NCI-H2171 treated with DMSO at 0.1 percent for 48 hours (cell line): ENCODE results near the gene NR1D1.
"Not testable (repeated sequence)": the region's sequence is repeated elsewhere in the genome, so short reads cannot be mapped to it uniquely, and the experiment has no call there.

Source experiments
- DNase-seq: peaks from one replicate; lab custom pipeline; 2025; lab: John Stamatoyannopoulos, UW

The NR1D1 gene

DNA sequence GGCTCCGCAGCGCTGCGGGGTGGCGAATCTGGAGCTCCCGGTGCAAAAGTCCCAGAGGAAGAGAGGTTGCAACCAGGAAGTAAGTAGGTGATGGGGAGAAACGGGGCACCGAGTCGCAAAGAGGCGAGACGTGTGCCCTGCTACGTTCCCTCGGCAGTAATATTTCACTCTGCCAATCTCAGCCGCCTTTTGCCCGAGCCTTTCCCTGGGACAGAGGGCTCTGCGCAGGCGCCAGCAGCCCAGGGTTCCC is at the start of gene NR1D1:
Gene NR1D1 (minus strand): TSS at position 171 of the 250 bp plus-strand sequence. CDS start 495 bp downstream, outside the sequence.
- no peak for DNase-seq

DNA sequence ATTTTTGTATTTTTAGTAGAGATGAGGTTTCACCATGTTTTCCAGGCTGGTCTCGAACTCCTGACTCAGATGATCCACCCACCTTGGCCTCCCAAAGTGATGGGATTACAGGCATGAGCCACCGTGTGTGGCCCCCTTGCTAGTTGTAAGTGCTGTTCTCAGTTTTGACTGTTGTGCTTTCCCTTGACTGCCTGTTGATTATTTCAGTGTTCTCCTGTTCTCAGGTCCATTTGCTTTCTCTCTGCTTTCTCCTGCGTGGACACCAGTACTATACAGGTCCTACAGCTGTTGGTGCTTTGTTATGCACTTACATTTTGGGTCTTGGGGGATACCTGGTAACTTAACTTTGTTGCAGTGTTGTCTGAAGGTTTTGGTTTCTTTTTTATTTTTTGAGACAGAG is 48.1 kb upstream of the NR1D1 start:
- no peak for DNase-seq

DNA sequence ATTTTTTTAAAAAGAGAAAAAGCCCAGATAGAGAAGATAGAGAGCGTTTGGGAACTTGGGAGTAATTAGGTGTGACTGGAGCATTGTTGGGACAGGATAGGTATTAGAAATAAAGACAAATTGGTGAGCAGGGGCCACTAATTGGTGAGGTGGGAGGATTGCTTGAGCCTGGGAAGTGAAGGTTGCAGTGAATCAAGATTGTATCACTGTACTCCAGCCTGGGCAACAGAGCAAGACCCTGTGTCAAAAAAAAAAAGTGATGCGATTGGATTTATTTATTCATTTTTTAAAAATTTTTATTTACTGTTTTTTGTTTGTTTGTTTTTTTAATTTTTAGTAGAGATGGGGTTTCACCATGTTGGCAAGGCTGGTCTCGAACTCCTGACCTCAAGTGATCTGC is 45.1 kb upstream of the NR1D1 start:
- DNase-seq: no peak

DNA sequence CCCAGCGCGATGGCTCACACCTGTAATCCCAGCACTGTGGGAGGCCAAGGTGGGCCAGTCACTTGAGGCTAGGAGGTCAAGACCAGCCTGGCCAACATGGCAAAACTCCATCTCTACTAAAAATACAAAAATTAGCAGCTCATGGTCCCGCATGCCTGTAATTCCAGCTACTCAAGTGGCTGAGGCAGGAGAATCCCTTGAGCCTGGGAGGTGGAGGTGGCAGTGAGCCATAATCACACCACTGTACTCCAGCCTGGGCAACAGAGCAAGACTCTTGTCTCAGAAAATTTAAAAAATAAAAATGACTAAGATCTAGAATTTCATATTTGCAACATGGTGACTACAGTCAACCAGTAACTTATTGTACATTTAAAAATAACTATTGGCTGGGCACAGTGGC is 42.8 kb upstream of the NR1D1 start:
- not testable (repeated sequence) for DNase-seq

DNA sequence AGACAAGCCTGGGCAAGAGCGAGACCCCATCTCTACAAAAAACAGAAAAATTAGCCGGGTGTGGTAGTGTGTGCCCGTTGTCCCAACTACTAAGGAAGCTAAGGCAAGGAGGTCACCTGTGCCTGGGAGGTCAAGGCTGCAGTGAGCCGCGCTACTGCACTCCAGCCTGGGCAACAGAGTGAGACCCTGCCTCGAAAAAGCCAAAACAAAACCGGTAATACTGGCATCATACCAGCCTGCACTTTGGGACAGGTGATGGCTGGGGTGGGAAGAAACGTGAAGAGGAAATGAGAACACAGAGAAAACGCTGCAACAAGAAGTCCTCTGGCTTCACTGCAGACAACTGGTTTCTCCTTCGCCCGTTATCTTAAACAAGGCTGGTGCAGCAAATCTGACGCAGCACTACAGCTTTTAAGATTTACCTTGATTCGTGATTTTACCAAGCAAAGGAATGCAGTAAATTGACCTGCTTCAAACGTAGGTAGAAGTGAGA is 39.2 kb upstream of the NR1D1 start:
- DNase-seq: no peak

DNA sequence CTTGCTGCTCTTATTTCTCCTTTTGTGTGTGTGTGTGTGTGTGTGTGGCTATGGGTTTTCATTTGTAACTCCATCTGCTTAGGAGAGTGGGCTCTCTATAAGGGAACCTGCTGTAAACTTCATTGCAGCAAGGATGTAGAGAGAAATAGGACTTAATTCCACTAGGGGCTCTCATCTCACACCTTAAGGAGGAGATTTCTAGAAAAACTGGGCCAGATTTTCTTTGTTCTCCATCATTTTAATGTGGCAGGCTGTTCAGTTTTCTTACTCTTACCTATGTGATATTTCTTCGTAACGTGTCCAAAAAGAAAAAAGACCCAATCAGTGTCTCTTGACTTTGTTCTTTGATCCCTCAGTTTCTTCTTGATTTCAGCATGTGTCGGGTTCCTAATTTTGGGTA is 35.4 kb upstream of the NR1D1 start:
- DNase-seq: no peak

DNA sequence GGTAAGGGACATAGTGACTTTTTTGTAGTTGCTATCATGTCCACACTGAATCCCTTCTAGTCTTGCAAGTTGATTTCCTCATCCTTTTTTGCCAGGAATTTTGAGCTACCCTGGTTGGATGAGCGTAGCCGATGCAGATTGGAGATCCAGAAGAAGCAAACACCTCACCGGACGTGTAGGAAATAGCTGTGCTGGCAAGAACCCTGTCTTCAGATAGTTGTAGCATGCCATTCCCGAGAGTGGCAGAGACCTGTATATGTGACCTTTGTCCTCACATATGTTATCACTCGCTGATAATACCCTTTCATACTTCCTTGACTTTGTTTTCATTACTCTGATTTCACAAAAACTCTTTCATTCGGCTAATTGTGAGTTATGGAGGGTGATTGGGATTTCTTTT is 33.8 kb upstream of the NR1D1 start:
- DNase-seq: no peak

DNA sequence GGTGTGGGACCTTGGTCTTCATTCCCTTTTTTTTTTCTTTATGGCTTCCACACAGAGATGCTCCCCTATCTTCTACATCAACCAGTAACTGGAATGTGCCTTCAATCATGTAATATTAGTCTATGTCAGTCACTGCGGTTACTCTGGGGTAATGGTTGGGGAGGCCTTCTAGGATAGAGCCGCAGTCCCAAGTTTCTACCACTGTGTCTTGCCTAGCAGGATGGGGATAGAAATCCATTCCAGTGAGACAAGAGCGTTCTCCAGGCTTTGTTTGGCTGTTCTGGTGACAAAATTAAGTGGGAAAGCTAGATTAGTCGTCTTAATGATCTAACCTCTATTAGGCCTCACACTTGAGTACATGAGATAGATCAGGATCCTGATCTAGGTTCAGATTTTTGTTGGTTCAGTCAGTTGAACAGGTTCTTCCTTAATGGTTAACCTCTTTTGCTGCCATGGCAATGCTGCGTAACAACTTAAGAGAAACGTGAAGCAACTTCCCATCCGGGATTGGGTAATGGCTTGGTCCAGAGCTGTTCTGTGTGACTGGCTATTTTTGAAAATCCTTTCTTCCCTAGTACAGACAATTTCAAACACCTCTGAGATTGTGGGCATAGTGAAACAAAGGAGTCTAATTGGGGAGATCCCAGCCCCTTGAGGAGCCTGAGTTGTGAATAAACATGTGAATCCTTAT is 30.1 kb upstream of the NR1D1 start:
- DNase-seq: no peak

DNA sequence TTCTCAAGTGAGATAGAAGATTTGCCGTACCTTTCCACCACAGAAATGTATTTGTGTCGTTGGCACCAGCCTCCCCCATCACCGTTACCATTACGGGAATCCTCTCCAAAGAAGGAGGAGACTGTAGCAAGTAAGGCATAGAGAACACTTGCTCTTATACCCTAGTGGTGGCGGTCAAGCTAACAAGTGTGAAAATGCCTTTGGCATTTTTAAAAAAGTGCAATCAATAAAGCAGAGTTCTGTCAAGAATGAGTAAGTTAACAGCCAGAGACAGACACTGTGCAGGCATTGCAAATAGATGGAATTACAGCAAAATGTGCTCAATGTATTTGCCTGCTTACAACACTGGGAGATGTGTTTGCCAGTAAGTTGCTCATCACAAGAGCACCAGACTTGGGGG is 29.1 kb upstream of the NR1D1 start:
- DNase-seq: no peak

DNA sequence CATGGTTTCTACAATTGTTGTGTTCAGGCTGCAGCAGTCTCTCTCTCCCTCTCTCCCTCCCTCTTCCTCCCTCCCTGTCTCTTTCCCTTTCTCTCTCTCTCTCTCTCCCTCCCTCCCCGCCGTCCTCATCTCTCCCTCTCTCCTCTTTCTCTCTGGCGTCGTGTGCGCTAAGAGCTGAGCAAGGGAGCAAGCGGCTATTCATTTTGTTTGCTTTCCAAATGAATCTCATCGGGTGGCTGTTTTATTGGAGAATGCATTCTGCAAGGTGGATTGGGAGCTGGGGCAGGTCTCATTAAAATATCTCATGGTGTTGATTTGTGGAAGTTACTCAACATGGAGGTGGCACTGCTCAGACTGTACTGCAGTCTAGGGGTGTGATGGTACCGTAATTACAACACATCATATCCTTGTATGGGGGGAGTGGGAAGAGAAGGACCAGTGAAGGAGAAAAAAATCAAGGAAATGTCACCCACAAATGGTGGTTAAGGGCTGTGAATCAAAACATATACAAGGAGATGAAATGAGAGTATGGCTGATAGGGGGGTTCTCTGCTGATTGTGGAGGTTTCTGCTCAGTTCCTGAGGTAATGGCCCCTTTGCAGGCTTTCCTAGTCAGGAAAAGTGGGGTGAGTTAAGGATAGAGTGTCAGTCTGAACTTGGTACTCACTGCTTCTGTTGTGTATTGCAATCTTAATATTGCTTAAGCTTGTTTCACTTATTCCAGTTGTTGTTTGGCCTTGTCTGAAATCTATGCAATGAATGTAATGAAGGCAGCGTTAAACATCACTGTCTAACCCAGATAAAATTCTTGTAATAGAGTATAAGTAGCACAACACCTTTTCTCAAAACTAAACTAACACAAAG is 24.1 kb upstream of the NR1D1 start:
- no peak for DNase-seq

DNA sequence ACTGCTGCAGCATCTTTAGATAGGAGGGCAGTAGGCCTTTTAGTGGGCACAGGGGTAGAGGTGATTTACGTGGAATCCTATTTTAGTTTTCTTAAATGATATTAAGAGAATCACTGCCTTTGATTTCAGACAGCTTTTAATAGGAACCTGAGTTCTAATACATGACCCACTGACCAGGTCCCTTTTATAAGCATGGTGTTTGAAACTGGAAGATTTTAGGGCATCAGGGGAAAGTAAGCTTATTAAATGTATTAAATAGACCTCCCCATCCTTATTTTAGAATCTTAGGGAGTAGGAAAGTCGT is 23.4 kb upstream of the NR1D1 start:
- DNase-seq: no peak

DNA sequence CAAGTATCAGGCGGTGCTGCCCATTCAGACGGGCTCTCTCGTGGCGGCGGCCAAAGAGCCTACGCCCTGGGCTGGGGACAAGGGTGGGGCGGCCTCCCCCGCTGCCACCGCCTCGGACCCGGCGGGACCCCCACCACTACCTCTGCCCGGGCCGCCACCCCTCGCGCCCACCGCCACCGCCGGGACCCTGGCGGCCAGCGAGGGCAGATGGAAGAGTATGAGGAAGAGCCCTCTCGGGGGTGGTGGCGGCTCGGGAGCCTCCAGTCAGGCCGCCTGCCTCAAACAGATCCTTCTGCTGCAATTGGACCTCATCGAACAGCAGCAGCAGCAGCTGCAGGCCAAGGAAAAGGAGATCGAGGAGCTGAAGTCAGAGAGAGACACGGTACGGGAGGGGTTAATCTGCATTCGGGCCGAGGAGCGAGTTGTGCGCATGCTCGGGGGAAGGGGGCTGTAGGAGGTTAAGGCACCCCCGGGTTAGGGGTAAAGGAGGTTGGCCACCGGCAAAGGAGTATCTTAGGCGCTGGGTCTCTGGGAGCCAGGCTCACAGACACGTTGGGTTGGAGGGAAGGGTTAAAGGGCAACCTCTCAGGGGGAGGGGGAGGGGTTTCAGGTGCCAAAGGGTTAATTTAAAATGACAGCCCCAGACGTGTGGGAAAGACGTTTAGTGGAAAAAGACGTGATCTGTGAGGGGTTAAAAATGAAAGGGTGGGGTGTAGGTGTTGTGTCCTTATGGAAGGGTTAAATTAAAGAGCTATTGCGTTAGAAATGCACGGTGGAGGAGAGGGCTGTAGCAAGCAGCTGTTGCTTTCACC is 22.8 kb upstream of the NR1D1 start:
- DNase-seq: peak; percentile 78

DNA sequence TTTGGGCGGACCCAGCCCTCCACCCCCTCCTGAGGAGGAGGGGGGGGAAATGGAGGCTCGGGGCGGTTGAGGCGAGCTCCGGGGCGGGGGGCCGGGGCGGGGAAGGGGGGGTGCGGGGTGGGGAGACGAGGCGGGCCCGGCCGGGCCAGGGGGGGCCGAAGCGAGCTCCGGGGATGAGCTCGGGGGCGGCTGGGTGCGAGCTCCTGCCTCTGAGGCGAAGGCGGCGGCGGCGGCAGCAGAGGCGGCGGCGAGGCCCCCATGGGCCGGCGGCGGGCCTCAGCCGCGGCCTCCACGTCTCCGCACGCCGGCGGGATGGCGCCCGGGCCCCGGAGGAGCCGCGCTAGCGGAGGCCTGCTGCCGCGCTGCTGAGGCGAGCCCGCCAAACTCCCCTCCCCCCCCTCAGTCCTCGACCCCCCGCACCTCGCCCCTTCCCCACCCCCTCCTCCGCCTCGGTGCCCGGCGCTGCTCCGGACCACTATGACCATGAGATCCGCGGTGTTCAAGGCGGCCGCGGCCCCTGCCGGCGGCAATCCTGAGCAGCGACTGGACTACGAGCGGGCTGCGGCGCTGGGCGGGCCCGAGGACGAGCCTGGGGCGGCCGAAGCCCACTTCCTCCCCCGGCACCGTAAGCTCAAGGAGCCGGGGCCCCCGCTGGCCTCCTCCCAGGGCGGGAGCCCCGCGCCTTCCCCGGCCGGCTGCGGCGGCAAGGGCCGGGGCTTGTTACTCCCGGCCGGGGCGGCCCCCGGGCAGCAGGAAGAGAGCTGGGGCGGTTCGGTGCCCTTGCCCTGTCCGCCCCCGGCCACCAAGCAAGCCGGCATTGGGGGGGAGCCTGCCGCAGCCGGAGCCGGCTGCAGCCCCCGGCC is 22.0 kb upstream of the NR1D1 start:
- DNase-seq: no peak

DNA sequence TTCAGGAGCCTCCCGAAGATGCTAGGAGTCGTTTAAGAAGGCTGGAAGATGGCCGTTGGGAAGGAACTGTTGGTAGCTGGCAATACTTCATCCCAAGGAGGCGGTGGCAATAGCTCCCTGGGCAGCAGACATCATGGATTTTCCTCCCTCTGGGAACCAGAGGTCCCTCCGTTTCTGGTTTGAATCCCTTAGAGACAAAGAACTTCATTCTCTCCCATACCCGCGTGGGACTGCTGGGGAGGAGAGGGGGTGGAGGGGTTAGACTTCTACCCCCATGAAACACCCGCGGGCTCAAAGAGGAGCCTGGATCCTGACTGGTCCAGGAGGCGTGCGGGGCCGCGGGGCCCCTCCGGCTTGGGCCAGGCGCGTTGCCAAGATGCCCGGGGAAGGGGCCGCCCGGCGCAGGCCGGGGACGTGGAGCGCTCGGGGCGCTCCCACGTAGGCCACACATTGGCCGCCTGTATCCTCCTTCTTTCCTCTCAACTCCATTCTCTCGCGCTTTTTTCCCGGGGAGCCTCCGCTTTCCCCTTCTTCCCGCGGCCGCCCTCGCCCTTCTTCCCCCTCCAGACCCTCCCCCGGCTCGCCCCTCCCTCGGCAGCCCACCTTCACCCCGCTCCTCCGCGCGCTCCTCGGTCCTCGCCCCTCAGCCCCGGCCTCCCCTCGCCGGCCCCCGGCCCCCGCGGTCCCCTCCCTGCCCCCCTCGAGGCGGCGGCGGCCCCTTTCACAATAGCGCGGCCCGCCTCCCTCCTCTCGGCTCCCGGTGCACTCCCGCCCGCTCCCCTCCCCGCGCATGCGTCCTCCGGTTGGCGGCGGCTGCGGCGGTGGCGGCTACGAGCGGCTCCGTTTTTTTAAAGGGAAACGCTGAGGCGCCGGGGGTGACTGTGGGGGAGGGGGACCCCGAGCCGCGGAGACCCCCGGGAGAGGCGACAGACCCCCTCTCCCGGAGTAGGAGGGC is 21.1 kb upstream of the NR1D1 start, which contains the start of gene MSL1:
Gene MSL1 (plus strand): TSS at position 791 of the 955 bp plus-strand sequence. CDS start 642 bp downstream, outside the sequence.
- peak; percentile 76 for DNase-seq

DNA sequence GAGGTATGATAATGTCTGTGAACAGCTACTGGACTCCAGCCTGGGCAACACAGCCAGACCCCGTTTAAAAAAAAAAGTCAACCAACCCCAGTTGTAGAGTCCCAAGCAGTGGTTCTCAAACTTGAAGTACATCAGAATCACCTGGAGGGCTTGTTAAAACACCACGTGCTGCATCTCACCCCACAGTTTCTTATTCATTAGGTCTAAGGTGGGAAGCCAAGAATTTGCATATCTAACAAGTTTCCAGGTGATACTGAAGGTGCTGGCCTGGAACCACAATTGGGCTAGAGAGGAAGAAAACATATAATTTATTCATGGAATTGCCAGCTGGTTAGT is 14.7 kb upstream of the NR1D1 start:
- no peak for DNase-seq

DNA sequence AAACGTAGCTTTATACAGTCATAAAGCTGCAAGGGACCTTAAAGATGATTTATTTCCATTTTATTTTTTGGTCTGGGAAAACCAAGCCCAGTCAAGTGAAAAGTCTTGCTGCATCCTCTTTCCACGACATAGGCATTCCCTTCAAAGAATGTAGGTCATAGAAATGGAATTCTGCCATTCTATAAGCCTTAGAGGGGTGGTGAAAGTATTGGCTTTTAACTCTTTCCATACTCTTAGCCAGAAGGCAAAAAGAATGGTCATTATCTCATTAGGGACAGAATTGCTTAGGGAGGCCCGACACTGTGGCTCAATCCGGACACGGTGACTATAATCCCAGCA is 13.5 kb upstream of the NR1D1 start:
- DNase-seq: no peak

DNA sequence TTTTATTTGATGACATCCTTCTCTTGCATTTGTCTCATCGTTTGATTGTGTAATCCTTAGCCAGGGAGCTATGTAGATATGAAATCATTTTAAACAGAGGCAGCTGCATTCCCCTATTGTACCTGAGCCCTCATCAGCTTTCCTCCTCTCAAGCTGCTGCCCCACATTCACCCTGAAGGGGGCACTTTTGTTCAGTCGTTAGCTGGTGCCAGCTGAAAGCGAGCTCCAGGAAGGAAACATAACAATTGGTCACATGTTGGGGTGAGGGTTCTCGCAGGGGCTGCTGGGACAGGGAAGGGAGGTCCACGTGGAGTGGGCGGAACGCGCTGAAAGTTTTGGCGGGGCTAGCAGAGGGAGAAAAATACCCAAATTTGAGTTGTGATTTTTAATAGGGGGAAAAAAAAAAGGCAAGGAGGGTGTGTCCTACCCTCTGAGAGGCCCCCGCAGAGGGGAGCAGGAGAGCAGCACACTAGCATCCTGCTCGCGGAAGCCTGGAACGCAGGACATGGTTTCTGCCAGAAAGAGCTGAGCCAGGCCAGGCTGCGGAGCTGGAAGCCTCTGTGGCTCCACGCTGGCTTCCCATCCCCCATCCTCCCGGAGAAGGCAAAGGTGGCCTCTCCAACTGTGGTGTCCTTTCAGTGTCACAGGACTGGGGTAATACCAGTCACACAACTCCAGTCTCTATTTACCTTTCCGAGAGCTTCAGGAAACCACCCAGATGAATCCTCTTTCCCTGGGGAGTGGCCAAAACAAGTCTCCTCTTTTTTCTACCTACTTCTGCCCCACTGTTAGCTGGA is 12.9 kb upstream of the NR1D1 start:
- DNase-seq: peak; percentile 97

DNA sequence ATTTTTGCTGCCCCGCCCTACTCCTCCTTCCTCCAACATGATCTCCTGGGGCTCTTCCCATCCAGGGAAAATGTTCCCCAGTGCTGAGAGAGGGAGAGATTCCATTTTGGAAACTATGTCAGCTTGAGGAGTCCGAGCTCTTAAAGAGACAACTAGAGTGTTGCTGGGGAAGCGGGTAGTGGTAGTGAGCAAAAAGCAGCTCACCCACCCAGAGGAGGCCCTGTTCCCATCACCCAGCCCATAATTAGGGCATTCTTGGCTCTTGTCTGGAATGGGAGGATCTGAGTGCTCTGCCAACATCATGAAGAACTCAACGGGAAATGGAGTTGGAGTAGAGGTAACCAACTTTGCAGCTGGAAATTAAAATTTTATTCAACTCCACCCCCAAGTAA is 12.3 kb upstream of the NR1D1 start:
- no peak for DNase-seq

DNA sequence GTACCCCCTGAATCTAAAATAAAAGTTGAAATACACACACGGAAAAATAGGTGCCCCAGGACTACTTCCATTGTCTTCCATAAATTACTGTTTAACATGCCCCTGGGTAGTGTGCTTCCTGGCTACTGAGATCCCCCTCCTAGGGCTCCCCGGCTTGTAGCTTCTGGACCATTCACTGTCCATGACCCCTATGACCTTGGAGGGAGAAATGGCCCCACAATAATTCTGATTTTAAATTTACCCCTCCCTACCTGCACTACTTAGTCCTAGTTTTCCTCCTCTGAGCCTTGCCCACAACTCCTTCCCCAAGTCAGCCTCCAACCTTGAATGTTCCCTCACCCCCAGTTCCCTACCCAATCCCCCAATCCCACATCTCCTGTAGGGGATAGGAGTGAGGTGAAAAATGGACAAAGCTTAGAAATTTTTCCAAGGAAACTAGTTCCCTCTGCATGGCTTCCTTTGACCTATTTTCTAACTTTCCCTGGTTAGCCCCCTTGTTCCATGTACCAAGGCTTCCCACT is 11.9 kb upstream of the NR1D1 start:
- DNase-seq: no peak
